ENCODE measurements around the gene FBRS.

DNA sequence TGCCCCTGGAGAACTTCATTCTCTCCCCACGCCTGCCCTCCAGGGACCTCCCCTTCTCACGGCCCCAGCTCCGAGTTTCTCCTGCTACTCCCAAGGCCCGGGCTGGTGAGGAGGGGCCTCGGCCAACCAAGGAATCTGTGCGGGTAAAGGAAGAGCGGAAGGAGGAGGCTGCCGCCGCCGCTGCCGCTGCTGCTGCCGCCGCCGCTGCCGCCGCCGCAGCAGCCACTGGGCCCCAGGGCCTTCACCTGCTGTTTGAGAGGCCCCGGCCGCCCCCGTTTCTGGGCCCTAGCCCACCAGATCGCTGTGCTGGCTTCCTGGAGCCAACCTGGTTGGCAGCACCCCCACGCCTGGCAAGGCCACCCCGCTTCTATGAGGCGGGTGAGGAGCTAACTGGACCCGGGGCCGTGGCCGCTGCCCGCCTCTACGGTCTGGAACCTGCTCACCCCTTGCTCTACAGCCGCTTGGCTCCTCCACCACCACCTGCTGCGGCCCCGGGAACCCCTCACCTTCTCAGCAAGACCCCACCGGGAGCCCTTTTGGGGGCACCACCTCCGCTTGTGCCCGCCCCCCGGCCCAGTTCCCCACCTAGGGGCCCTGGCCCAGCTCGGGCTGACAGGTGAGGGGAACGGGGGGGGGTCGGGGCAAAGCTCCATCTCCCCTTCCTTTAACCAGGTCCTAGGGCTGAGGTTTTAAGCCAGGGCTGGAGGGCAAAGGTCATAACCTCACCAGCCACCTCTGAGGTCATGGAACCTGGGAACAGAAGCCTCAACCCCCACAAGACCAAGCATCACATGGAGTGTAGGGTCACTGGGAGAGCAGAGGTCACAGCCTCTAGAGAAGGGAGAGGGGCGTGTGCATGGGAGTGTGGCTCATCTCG lies 11.0 kb downstream of the FBRS start:
- TF ChIP-seq, protein P1, sequence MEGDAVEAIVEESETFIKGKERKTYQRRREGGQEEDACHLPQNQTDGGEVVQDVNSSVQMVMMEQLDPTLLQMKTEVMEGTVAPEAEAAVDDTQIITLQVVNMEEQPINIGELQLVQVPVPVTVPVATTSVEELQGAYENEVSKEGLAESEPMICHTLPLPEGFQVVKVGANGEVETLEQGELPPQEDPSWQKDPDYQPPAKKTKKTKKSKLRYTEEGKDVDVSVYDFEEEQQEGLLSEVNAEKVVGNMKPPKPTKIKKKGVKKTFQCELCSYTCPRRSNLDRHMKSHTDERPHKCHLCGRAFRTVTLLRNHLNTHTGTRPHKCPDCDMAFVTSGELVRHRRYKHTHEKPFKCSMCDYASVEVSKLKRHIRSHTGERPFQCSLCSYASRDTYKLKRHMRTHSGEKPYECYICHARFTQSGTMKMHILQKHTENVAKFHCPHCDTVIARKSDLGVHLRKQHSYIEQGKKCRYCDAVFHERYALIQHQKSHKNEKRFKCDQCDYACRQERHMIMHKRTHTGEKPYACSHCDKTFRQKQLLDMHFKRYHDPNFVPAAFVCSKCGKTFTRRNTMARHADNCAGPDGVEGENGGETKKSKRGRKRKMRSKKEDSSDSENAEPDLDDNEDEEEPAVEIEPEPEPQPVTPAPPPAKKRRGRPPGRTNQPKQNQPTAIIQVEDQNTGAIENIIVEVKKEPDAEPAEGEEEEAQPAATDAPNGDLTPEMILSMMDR (IDR thresholded peaks at IDR 0.05; ENCODE audit: insufficient read depth, low read length, poor library complexity, severe bottlenecking) = no peak
- no peak for TF ChIP-seq EZH2phosphoT487 (conservative IDR thresholded peaks at IDR 0.05; ENCODE audit: low read length)
